MM.1S (cell line): Measurements from ENCODE around the gene CARD11.

Experiments used
- EZH2 ChIP-seq: fragments of 300-600 bp; sonication (generic); optimal IDR thresholded peaks from 2 replicates; pipeline ENCODE3; 2017; ENCODE audit warnings: low read depth, mild to moderate bottlenecking, antibody characterized with exemption, low read length, mixed read lengths
- EZH2phosphoT487 ChIP-seq: fragments of 300-600 bp; sonication (generic); IDR thresholded peaks from 2 replicates; pipeline ENCODE4 v1.6.1; 2018; ENCODE audit warnings: antibody characterized with exemption, low read length
- TF ChIP-seq, protein P1 (sequence below): fragments of 300-600 bp; sonication (generic); IDR thresholded peaks from 2 replicates; pipeline ENCODE4 v1.5.1; 2016; ENCODE audit warnings: antibody characterized with exemption, low read length, mixed read lengths

DNA sequence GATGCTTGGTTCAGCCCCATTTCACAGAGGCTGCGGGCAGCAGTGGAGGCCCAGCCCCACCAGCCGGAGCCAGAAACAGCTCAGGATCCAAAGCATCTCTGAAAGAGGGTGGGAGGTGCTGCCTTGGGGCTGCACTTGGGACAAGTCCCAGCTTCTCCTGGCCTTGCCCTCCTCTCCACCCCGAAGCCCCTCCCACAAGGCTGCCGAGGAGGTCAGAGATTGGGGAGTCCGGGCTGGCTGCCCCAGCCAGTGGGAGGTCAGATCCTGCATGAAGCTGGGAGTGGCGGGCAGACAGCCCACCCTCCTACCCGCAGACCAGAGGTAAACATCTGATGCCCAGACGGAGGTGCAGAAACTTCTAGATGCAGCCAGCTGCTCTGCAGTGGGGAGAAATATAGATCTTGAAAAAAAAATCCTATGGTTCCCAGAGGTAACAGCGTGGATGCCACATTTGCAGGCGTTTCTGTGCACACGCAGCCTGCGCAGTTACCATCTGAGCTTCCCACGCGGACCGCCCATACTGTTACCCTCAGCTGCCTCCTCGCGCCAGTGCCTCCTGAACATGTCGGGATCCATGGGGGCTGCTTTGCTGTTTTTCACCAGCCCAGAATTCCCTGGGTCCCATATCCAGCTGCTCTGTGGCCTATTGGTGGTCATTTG is 162.7 kb downstream of the CARD11 start:
- TF ChIP-seq, protein P1, sequence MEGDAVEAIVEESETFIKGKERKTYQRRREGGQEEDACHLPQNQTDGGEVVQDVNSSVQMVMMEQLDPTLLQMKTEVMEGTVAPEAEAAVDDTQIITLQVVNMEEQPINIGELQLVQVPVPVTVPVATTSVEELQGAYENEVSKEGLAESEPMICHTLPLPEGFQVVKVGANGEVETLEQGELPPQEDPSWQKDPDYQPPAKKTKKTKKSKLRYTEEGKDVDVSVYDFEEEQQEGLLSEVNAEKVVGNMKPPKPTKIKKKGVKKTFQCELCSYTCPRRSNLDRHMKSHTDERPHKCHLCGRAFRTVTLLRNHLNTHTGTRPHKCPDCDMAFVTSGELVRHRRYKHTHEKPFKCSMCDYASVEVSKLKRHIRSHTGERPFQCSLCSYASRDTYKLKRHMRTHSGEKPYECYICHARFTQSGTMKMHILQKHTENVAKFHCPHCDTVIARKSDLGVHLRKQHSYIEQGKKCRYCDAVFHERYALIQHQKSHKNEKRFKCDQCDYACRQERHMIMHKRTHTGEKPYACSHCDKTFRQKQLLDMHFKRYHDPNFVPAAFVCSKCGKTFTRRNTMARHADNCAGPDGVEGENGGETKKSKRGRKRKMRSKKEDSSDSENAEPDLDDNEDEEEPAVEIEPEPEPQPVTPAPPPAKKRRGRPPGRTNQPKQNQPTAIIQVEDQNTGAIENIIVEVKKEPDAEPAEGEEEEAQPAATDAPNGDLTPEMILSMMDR = no peak
- TF ChIP-seq EZH2phosphoT487 (no peak), EZH2 (no peak)
